ENCODE measurements around the gene GLS2. TPM values are rescaled to one million over a fixed set of nuclear protein-coding genes. Genes with fewer than 3 reads are reported as not detected.

GLS2 gene
- total and polyA plus RNA-seq, 9 of the 15 experiments (the other 6 are each of a cell fraction or from before 2014, with no cell fraction given): 0.11 TPM; not detected in 8

- TF ChIP-seq MCM7 (IDR thresholded peaks at IDR 0.05): no peak
- TF ChIP-seq CLOCK (CRISPR knock-in tag; IDR thresholded peaks at IDR 0.05; ENCODE audit: borderline replicate concordance): no peak
- no peak for TF ChIP-seq MYNN (IDR thresholded peaks at IDR 0.05)
- no peak for TF ChIP-seq MYNN (CRISPR knock-in tag; IDR thresholded peaks at IDR 0.05)
- no peak for TF ChIP-seq NCOA2 (IDR thresholded peaks at IDR 0.05; ENCODE audit: partially characterized antibody in 2 of 2)
- no peak for TF ChIP-seq FOXJ3 (CRISPR knock-in tag; IDR thresholded peaks at IDR 0.05)
- TF ChIP-seq, protein P1, sequence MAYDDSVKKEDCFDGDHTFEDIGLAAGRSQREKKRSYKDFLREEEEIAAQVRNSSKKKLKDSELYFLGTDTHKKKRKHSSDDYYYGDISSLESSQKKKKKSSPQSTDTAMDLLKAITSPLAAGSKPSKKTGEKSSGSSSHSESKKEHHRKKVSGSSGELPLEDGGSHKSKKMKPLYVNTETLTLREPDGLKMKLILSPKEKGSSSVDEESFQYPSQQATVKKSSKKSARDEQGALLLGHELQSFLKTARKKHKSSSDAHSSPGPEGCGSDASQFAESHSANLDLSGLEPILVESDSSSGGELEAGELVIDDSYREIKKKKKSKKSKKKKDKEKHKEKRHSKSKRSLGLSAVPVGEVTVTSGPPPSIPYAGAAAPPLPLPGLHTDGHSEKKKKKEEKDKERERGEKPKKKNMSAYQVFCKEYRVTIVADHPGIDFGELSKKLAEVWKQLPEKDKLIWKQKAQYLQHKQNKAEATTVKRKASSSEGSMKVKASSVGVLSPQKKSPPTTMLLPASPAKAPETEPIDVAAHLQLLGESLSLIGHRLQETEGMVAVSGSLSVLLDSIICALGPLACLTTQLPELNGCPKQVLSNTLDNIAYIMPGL (CRISPR knock-in tag; IDR thresholded peaks at IDR 0.05): no peak
- peak in 1 of 2 experiments; percentile 57; a peak in 1 of 3 replicates for TF ChIP-seq CBX3 (IDR thresholded peaks at IDR 0.05; ENCODE audit: borderline replicate concordance in 1 of 2, low read length in 2 of 2)
- TF ChIP-seq, protein P2, sequence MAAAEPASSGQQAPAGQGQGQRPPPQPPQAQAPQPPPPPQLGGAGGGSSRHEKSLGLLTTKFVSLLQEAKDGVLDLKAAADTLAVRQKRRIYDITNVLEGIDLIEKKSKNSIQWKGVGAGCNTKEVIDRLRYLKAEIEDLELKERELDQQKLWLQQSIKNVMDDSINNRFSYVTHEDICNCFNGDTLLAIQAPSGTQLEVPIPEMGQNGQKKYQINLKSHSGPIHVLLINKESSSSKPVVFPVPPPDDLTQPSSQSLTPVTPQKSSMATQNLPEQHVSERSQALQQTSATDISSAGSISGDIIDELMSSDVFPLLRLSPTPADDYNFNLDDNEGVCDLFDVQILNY (CRISPR knock-in tag; IDR thresholded peaks at IDR 0.05): no peak
- TF ChIP-seq, protein P3, sequence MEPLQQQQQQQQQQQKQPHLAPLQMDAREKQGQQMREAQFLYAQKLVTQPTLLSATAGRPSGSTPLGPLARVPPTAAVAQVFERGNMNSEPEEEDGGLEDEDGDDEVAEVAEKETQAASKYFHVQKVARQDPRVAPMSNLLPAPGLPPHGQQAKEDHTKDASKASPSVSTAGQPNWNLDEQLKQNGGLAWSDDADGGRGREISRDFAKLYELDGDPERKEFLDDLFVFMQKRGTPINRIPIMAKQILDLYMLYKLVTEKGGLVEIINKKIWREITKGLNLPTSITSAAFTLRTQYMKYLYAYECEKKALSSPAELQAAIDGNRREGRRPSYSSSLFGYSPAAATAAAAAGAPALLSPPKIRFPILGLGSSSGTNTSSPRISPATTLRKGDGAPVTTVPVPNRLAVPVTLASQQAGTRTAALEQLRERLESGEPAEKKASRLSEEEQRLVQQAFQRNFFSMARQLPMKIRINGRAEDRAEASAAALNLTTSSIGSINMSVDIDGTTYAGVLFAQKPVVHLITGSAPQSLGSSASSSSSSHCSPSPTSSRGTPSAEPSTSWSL (CRISPR knock-in tag; IDR thresholded peaks at IDR 0.05; ENCODE audit: borderline replicate concordance): no peak
- TF ChIP-seq SMAD3 (CRISPR knock-in tag; conservative IDR thresholded peaks at IDR 0.05): no peak
- no peak for TF ChIP-seq ZNF274 (IDR thresholded peaks at IDR 0.05; ENCODE audit: borderline replicate concordance, low read depth, low read length)
- no peak for TF ChIP-seq RHOXF2B (CRISPR knock-in tag; conservative IDR thresholded peaks at IDR 0.05)
- peak; percentile 84 for TF ChIP-seq CTBP1 (IDR thresholded peaks at IDR 0.05; ENCODE audit: borderline replicate concordance)
- TF ChIP-seq YBX1 (IDR thresholded peaks at IDR 0.05): no peak
- no peak for TF ChIP-seq ZNF133 (CRISPR knock-in tag; IDR thresholded peaks at IDR 0.05)
- TF ChIP-seq TARDBP (IDR thresholded peaks at IDR 0.05): peak; percentile 77
- TF ChIP-seq NR2C2 (CRISPR knock-in tag; IDR thresholded peaks at IDR 0.05): peak; percentile 78; the same call in 1 of the 2 replicates
- TF ChIP-seq NR2C2 (tag; IDR thresholded peaks at IDR 0.05): peak; percentile 88
Observed at GRCh38 chr12:56437430-56438176, 50.4 kb downstream of the GLS2 start (continued).

Data from K562 (cell line).